WTC11 (cell line): ENCODE measurements around the gene RELT. TPM values are rescaled to one million over a fixed set of nuclear protein-coding genes. Genes with fewer than 3 reads are reported as not detected.
"Not testable (repeated sequence)": the region's sequence is repeated elsewhere in the genome, so short reads cannot be mapped to it uniquely, and the experiment has no call there.

Source experiments
- ATAC-seq: fragments of 200-7000 bp; cut with Tn5 transposase; 2 replicates; pipeline ENCODE4 v1.10.0; 2021; ENCODE audit warnings: mild to moderate bottlenecking, moderate library complexity
- CTCF ChIA-PET: fragments of 300-600 bp; sonication (Branson Sonifier 250); formaldehyde crosslinking; loops from one replicate; lab custom pipeline; 2021; ENCODE audit warnings: antibody characterized with exemption; lab: Charles Lee
- POLR2A ChIA-PET: fragments of 350-600 bp; sonication (Branson Sonifier 250); formaldehyde crosslinking; loops from one replicate; lab custom pipeline; 2021; ENCODE audit warnings: antibody characterized with exemption; lab: Charles Lee
- DNase-seq: peaks from one replicate; pipeline ENCODE4 v3.0.0; 2021; ENCODE audit warnings: low spot score
- H3K27ac Mint-ChIP-seq: 2 replicates; pipeline ENCODE4 v1.8.0; 2021; ENCODE audit warnings: mixed read lengths
- H3K27me3 Mint-ChIP-seq: 2 replicates; pipeline ENCODE4 v1.8.0; 2021; ENCODE audit warnings: low read depth, mild to moderate bottlenecking, moderate library complexity, mixed read lengths
- H3K36me3 Mint-ChIP-seq: 2 replicates; pipeline ENCODE4 v1.8.0; 2021; ENCODE audit warnings: mixed read lengths
- H3K4me1 Mint-ChIP-seq: 2 replicates; pipeline ENCODE4 v1.8.0; 2022; ENCODE audit warnings: mixed read lengths
- H3K4me3 Mint-ChIP-seq: 2 replicates; pipeline ENCODE4 v1.8.0; 2021; ENCODE audit warnings: mild to moderate bottlenecking, moderate library complexity, mixed read lengths
- H3K9me3 Mint-ChIP-seq: 2 replicates; pipeline ENCODE4 v1.8.0; 2021; ENCODE audit warnings: mixed read lengths
- ATF1 ChIP-seq: sonication (generic); formaldehyde crosslinking; IDR thresholded peaks from 2 replicates; pipeline ENCODE4 v1.8.1; 2023; ENCODE audit warnings: mild to moderate bottlenecking, moderate library complexity, missing genetic modification reagents
- CREB1 ChIP-seq: sonication (generic); formaldehyde crosslinking; IDR thresholded peaks from 2 replicates; pipeline ENCODE4 v1.8.0; 2023; ENCODE audit warnings: mild to moderate bottlenecking, missing genetic modification reagents
- EMX1 ChIP-seq: fragments of 250-450 bp; sonication (Bioruptor Pico); IDR thresholded peaks from 2 replicates; pipeline ENCODE4 v1.8.0; 2021; ENCODE audit warnings: mild to moderate bottlenecking
- ETV6 ChIP-seq: sonication (generic); formaldehyde crosslinking; IDR thresholded peaks from 2 replicates; pipeline ENCODE4 v1.8.1; 2022; ENCODE audit warnings: mild to moderate bottlenecking, missing genetic modification reagents
- GTF2I ChIP-seq: fragments of 250-450 bp; sonication (Bioruptor Pico); conservative IDR thresholded peaks from 2 replicates; pipeline ENCODE4 v1.4.0; 2021; ENCODE audit warnings: mild to moderate bottlenecking
- HMGA2 ChIP-seq: fragments of 250-450 bp; sonication (Bioruptor Pico); IDR thresholded peaks from 2 replicates; pipeline ENCODE4 v1.4.0; 2021; ENCODE audit warnings: mild to moderate bottlenecking, moderate library complexity
- JAZF1 ChIP-seq: fragments of 250-450 bp; sonication (Bioruptor Pico); IDR thresholded peaks from 2 replicates; pipeline ENCODE4 v1.9.0; 2021; ENCODE audit warnings: moderate library complexity, mild to moderate bottlenecking, inconsistent platforms
- NFATC4 ChIP-seq: fragments of 250-450 bp; sonication (Bioruptor Pico); IDR thresholded peaks from 2 replicates; pipeline ENCODE4 v1.9.0; 2021; ENCODE audit warnings: mild to moderate bottlenecking
- NFE2L1 ChIP-seq: sonication (generic); formaldehyde crosslinking; IDR thresholded peaks from 2 replicates; pipeline ENCODE4 v1.8.1; 2023; ENCODE audit warnings: missing genetic modification reagents
- NR1H2 ChIP-seq: sonication (generic); formaldehyde crosslinking; IDR thresholded peaks from 2 replicates; pipeline ENCODE4 v1.9.0; 2021; ENCODE audit warnings: mild to moderate bottlenecking, moderate library complexity, missing genetic modification reagents
- PRRX2 ChIP-seq: fragments of 250-450 bp; sonication (Bioruptor Pico); IDR thresholded peaks from 2 replicates; pipeline ENCODE4 v1.8.0; 2021; ENCODE audit warnings: mild to moderate bottlenecking
- SMAD4 ChIP-seq: sonication (generic); formaldehyde crosslinking; IDR thresholded peaks from 2 replicates; pipeline ENCODE4 v1.8.0; 2022; ENCODE audit warnings: mild to moderate bottlenecking, missing genetic modification reagents
- SP1 ChIP-seq: sonication (generic); formaldehyde crosslinking; conservative IDR thresholded peaks from 2 replicates; pipeline ENCODE4 v1.8.1; 2022; ENCODE audit warnings: missing genetic modification reagents
- ZBTB21 ChIP-seq: sonication (generic); formaldehyde crosslinking; IDR thresholded peaks from 2 replicates; pipeline ENCODE4 v1.8.1; 2023; ENCODE audit warnings: mild to moderate bottlenecking, missing genetic modification reagents, borderline replicate concordance
- ZNF232 ChIP-seq: sonication (generic); formaldehyde crosslinking; IDR thresholded peaks from 2 replicates; pipeline ENCODE4 v1.8.0; 2022; ENCODE audit warnings: mild to moderate bottlenecking, missing genetic modification reagents
- total RNA-seq: library from RNA; stranded (reverse); gene quantifications from 3 replicates; pipeline ENCODE4 v1.2.3, GENCODE V29; 2021
- TF ChIP-seq, protein P1 (sequence below): sonication (generic); formaldehyde crosslinking; IDR thresholded peaks from 2 replicates; pipeline ENCODE4 v1.8.0; 2022; ENCODE audit warnings: mild to moderate bottlenecking, missing genetic modification reagents
- TF ChIP-seq, protein P2 (sequence below): sonication (generic); formaldehyde crosslinking; IDR thresholded peaks from 2 replicates; pipeline ENCODE4 v1.8.0; 2023; ENCODE audit warnings: missing genetic modification reagents
- TF ChIP-seq, protein P3 (sequence below): sonication (generic); formaldehyde crosslinking; conservative IDR thresholded peaks from 2 replicates; pipeline ENCODE4 v1.8.1; 2023; ENCODE audit warnings: mild to moderate bottlenecking, low read depth, missing genetic modification reagents, moderate library complexity
- TF ChIP-seq, protein P4 (sequence below): sonication (generic); formaldehyde crosslinking; IDR thresholded peaks from 2 replicates; pipeline ENCODE4 v1.8.0; 2022; ENCODE audit warnings: mild to moderate bottlenecking, missing genetic modification reagents
- TF ChIP-seq, protein P5 (sequence below): sonication (generic); formaldehyde crosslinking; IDR thresholded peaks from 2 replicates; pipeline ENCODE4 v1.8.1; 2023; ENCODE audit warnings: mild to moderate bottlenecking, missing genetic modification reagents, moderate library complexity
- TF ChIP-seq, protein P6 (sequence below): sonication (generic); formaldehyde crosslinking; IDR thresholded peaks from 2 replicates; pipeline ENCODE4 v1.8.1; 2023; ENCODE audit warnings: mild to moderate bottlenecking, missing genetic modification reagents
- TF ChIP-seq, protein P7 (sequence below): fragments of 250-450 bp; sonication (Bioruptor Pico); IDR thresholded peaks from 2 replicates; pipeline ENCODE4 v2.1.2; 2022; ENCODE audit warnings: mild to moderate bottlenecking, moderate library complexity

Gene RELT
- total RNA-seq, 1 experiment from 2014 or later, result 6.7 TPM

DNA sequence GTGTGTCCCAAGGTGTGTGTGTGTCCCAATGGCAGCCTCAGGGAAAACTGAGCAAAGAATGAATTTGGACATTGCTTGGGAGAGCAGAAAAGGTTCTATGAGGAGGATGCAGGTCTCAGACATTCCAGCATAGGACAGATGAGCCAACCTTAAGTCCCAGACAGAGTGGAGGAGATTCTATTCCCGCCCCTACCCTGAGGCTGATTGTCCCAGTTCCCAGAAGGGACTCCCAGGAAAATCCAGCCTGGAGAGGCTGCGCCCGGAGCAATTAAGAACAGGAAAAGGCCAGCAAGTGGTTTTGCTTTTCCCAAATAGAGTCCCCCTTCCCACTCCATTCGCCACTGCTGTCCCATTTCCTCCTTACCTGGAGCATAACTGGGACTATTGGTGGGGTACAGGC, 54.1 kb downstream of the RELT start:
- no peak for ATAC-seq
- ChIA-PET CTCF (interaction anchor here (1.4 kb wide), 1 partner anchor 230 kb away, joined by 3 read pairs; no protein-coding TSS in a partner anchor), POLR2A (no interaction called here)
- no peaks in the 10 kb centered on the region; the same call in 1 of the 2 replicates for H3K4me1 Mint-ChIP-seq
- no peaks in the 10 kb centered on the region for H3K9me3 Mint-ChIP-seq
- H3K36me3 Mint-ChIP-seq, result no peaks in the 10 kb centered on the region
- DNase-seq, result no peak
- TF ChIP-seq PRRX2 (CRISPR knock-in tag), result no peak
- TF ChIP-seq CREB1 (CRISPR knock-in tag), result no peak
- TF ChIP-seq, protein P1, sequence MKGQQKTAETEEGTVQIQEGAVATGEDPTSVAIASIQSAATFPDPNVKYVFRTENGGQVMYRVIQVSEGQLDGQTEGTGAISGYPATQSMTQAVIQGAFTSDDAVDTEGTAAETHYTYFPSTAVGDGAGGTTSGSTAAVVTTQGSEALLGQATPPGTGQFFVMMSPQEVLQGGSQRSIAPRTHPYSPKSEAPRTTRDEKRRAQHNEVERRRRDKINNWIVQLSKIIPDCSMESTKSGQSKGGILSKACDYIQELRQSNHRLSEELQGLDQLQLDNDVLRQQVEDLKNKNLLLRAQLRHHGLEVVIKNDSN, result no peak
- TF ChIP-seq, protein P2, sequence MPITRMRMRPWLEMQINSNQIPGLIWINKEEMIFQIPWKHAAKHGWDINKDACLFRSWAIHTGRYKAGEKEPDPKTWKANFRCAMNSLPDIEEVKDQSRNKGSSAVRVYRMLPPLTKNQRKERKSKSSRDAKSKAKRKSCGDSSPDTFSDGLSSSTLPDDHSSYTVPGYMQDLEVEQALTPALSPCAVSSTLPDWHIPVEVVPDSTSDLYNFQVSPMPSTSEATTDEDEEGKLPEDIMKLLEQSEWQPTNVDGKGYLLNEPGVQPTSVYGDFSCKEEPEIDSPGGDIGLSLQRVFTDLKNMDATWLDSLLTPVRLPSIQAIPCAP (CRISPR knock-in tag), result no peak
- TF ChIP-seq, protein P3, sequence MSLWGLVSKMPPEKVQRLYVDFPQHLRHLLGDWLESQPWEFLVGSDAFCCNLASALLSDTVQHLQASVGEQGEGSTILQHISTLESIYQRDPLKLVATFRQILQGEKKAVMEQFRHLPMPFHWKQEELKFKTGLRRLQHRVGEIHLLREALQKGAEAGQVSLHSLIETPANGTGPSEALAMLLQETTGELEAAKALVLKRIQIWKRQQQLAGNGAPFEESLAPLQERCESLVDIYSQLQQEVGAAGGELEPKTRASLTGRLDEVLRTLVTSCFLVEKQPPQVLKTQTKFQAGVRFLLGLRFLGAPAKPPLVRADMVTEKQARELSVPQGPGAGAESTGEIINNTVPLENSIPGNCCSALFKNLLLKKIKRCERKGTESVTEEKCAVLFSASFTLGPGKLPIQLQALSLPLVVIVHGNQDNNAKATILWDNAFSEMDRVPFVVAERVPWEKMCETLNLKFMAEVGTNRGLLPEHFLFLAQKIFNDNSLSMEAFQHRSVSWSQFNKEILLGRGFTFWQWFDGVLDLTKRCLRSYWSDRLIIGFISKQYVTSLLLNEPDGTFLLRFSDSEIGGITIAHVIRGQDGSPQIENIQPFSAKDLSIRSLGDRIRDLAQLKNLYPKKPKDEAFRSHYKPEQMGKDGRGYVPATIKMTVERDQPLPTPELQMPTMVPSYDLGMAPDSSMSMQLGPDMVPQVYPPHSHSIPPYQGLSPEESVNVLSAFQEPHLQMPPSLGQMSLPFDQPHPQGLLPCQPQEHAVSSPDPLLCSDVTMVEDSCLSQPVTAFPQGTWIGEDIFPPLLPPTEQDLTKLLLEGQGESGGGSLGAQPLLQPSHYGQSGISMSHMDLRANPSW (CRISPR knock-in tag), result no peak
- TF ChIP-seq, all 79 proteins: peak for 0
- Mint-ChIP-seq H3K4me3 (no peak overlapping the region), H3K27me3 (no peaks in the 10 kb centered on the region), H3K27ac (no peak overlapping the region)

DNA sequence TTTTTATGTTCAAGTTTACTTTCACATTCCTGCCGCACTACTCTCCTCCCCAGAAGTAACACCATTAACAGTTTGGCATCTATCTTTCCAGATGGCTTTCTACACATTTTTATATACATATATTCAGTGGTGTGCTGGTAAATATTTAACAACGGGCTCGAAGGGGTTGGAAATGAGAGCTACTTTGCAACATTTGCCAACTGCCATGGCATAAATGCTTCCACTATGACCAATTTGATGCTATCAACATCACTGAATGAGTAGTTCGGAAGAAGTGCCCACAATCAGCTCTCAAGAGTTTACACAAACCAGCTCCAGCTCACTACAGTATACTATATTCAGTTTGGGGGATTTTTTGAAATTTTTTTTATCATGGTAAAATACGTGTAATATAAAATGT, 55.2 kb downstream of the RELT start:
- no peaks in the 10 kb centered on the region for H3K27me3 Mint-ChIP-seq
- POLR2A ChIA-PET, result no interaction called here

DNA sequence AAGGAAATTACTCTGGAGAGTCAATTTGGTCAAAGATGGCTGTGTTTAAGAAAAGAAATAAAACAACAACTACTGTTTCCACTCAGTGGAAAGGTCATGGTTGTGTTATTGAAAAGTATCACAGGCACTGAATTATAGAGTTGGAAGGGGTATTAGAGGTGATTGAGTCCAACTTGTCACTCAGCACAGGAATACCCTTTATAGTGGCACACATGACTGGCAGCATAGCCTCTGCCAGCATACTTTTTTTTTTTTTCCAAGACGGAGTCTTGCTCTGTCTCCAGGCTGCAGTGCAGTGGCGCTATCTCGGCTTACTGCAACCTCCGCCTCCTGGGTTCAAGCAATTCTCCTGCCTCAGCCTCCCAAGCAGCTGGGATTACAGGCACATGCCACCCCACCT, 60.7 kb downstream of the RELT start:
- H3K36me3 Mint-ChIP-seq, DNase-seq, H3K27me3 Mint-ChIP-seq, H3K9me3 Mint-ChIP-seq, H3K4me3 Mint-ChIP-seq, ATAC-seq, POLR2A ChIA-PET: not testable (repeated sequence)
- CTCF ChIA-PET, result interaction anchor here (2.1 kb wide), 1 partner anchor 13 kb away, joined by 6 read pairs; no protein-coding TSS in a partner anchor
- Mint-ChIP-seq H3K4me1 (peaks cover 15% of the 10 kb centered on the region), H3K27ac (peak overlapping the region; percentile 73; the same call in 1 of the 2 replicates)

More for the DNA sequence above, 55.2 kb downstream of the RELT start:
- no peak for DNase-seq
- CTCF ChIA-PET, result interaction anchor here (1.4 kb wide), 1 partner anchor 229 kb away, joined by 3 read pairs; no protein-coding TSS in a partner anchor
- Mint-ChIP-seq H3K36me3 (no peaks in the 10 kb centered on the region), H3K27ac (no peak overlapping the region), H3K9me3 (no peaks in the 10 kb centered on the region), H3K4me1 (peaks cover 8% of the 10 kb centered on the region), H3K4me3 (no peak overlapping the region)
- TF ChIP-seq HMGA2, result no peak
- TF ChIP-seq, protein P4, sequence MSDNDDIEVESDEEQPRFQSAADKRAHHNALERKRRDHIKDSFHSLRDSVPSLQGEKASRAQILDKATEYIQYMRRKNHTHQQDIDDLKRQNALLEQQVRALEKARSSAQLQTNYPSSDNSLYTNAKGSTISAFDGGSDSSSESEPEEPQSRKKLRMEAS (CRISPR knock-in tag), result no peak
- TF ChIP-seq, protein P5, sequence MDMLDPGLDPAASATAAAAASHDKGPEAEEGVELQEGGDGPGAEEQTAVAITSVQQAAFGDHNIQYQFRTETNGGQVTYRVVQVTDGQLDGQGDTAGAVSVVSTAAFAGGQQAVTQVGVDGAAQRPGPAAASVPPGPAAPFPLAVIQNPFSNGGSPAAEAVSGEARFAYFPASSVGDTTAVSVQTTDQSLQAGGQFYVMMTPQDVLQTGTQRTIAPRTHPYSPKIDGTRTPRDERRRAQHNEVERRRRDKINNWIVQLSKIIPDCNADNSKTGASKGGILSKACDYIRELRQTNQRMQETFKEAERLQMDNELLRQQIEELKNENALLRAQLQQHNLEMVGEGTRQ (CRISPR knock-in tag), result no peak
- TF ChIP-seq GTF2I (CRISPR knock-in tag), result no peak
- no peak for TF ChIP-seq ATF1 (CRISPR knock-in tag)
- TF ChIP-seq JAZF1 (CRISPR knock-in tag), result no peak
- TF ChIP-seq, protein P6, sequence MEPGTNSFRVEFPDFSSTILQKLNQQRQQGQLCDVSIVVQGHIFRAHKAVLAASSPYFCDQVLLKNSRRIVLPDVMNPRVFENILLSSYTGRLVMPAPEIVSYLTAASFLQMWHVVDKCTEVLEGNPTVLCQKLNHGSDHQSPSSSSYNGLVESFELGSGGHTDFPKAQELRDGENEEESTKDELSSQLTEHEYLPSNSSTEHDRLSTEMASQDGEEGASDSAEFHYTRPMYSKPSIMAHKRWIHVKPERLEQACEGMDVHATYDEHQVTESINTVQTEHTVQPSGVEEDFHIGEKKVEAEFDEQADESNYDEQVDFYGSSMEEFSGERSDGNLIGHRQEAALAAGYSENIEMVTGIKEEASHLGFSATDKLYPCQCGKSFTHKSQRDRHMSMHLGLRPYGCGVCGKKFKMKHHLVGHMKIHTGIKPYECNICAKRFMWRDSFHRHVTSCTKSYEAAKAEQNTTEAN (CRISPR knock-in tag), result no peak
- TF ChIP-seq ETV6 (CRISPR knock-in tag), result no peak
- no peak for TF ChIP-seq SMAD4 (CRISPR knock-in tag)
- TF ChIP-seq NFATC4 (CRISPR knock-in tag), result no peak
- no peak for TF ChIP-seq ZBTB21
- TF ChIP-seq NR1H2 (CRISPR knock-in tag), result no peak
- no peak for TF ChIP-seq ZNF232 (CRISPR knock-in tag)
- no peak for TF ChIP-seq EMX1
- TF ChIP-seq NFE2L1 (CRISPR knock-in tag), result no peak
- TF ChIP-seq, protein P7, sequence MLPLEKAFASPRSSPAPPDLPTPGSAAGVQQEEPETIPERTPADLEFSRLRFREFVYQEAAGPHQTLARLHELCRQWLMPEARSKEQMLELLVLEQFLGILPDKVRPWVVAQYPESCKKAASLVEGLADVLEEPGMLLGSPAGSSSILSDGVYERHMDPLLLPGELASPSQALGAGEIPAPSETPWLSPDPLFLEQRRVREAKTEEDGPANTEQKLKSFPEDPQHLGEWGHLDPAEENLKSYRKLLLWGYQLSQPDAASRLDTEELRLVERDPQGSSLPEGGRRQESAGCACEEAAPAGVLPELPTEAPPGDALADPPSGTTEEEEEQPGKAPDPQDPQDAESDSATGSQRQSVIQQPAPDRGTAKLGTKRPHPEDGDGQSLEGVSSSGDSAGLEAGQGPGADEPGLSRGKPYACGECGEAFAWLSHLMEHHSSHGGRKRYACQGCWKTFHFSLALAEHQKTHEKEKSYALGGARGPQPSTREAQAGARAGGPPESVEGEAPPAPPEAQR, result no peak
- no peak for TF ChIP-seq SP1 (CRISPR knock-in tag)
- no peak for ATAC-seq
